ENCODE measurements around the gene ZXDC.

Gene ZXDC

GRCh38 chr3:126491221-126492013, 15.7 kb upstream of the ZXDC start:
- Histone ChIP-seq H3K9me3 (ENCODE audit: control insufficient read depth, low read length) (no peaks in the 10 kb centered on the region), H3K27me3 (replicated peaks; ENCODE audit: control insufficient read depth, insufficient read depth, low read length, poor library complexity, severe bottlenecking) (no peaks in the 10 kb centered on the region), H3K4me1 (ENCODE audit: control insufficient read depth, insufficient read depth, low read length, poor library complexity, severe bottlenecking) (peaks cover 9% of the 10 kb centered on the region), H3K4me3 (ENCODE audit: insufficient read depth, low read depth, low read length, poor library complexity, severe bottlenecking) (no peak overlapping the region), H3K36me3 (ENCODE audit: control insufficient read depth, insufficient read depth, low read length) (no peaks in the 10 kb centered on the region), H3K27ac (ENCODE audit: insufficient read depth, low read length, poor library complexity, severe bottlenecking) (no peak overlapping the region)
- DNase-seq: no peak

- no peak for DNase-seq
- H3K4me3 ChIP-seq (ENCODE audit: insufficient read depth, low read depth, low read length, poor library complexity, severe bottlenecking): no peak overlapping the region
These were observed 14.9 kb upstream of the ZXDC start for GRCh38 chr3:126490619-126491018.

GRCh38 chr3:126488886-126489569, 13.3 kb upstream of the ZXDC start:
- peaks cover 9% of the 10 kb centered on the region for H3K4me1 ChIP-seq (ENCODE audit: control insufficient read depth, insufficient read depth, low read length, poor library complexity, severe bottlenecking)
- no peaks in the 10 kb centered on the region for H3K27me3 ChIP-seq (replicated peaks; ENCODE audit: control insufficient read depth, insufficient read depth, low read length, poor library complexity, severe bottlenecking)
- H3K4me3 ChIP-seq (ENCODE audit: insufficient read depth, low read depth, low read length, poor library complexity, severe bottlenecking): no peak overlapping the region

More at GRCh38 chr3:126490619-126491018, 14.9 kb upstream of the ZXDC start:
- no peaks in the 10 kb centered on the region for H3K36me3 ChIP-seq (ENCODE audit: control insufficient read depth, insufficient read depth, low read length)
- peaks cover 9% of the 10 kb centered on the region for H3K4me1 ChIP-seq (ENCODE audit: control insufficient read depth, insufficient read depth, low read length, poor library complexity, severe bottlenecking)
- no peaks in the 10 kb centered on the region for H3K9me3 ChIP-seq (ENCODE audit: control insufficient read depth, low read length)
- no peaks in the 10 kb centered on the region for H3K27me3 ChIP-seq (replicated peaks; ENCODE audit: control insufficient read depth, insufficient read depth, low read length, poor library complexity, severe bottlenecking)
- no peak overlapping the region for H3K27ac ChIP-seq (ENCODE audit: insufficient read depth, low read length, poor library complexity, severe bottlenecking)

GRCh38 chr3:126488185-126488584, 12.5 kb upstream of the ZXDC start:
- DNase-seq: no peak
- H3K36me3 ChIP-seq (ENCODE audit: control insufficient read depth, insufficient read depth, low read length): no peaks in the 10 kb centered on the region
- H3K27ac ChIP-seq (ENCODE audit: insufficient read depth, low read length, poor library complexity, severe bottlenecking): no peak overlapping the region
- no peaks in the 10 kb centered on the region for H3K27me3 ChIP-seq (replicated peaks; ENCODE audit: control insufficient read depth, insufficient read depth, low read length, poor library complexity, severe bottlenecking)
- no peak overlapping the region for H3K4me3 ChIP-seq (ENCODE audit: insufficient read depth, low read depth, low read length, poor library complexity, severe bottlenecking)
- H3K4me1 ChIP-seq (ENCODE audit: control insufficient read depth, insufficient read depth, low read length, poor library complexity, severe bottlenecking): peaks cover 9% of the 10 kb centered on the region
- H3K9me3 ChIP-seq (ENCODE audit: control insufficient read depth, low read length): no peaks in the 10 kb centered on the region

More at GRCh38 chr3:126488886-126489569, 13.3 kb upstream of the ZXDC start:
- Histone ChIP-seq H3K27ac (ENCODE audit: insufficient read depth, low read length, poor library complexity, severe bottlenecking) (no peak overlapping the region), H3K36me3 (ENCODE audit: control insufficient read depth, insufficient read depth, low read length) (no peaks in the 10 kb centered on the region), H3K9me3 (ENCODE audit: control insufficient read depth, low read length) (no peaks in the 10 kb centered on the region)
- no peak for DNase-seq

- H3K27me3 ChIP-seq (replicated peaks; ENCODE audit: control insufficient read depth, insufficient read depth, low read length, poor library complexity, severe bottlenecking): no peaks in the 10 kb centered on the region
- DNase-seq: no peak
- H3K36me3 ChIP-seq (ENCODE audit: control insufficient read depth, insufficient read depth, low read length): no peaks in the 10 kb centered on the region
- H3K4me1 ChIP-seq (ENCODE audit: control insufficient read depth, insufficient read depth, low read length, poor library complexity, severe bottlenecking): peaks cover 9% of the 10 kb centered on the region
- H3K4me3 ChIP-seq (ENCODE audit: insufficient read depth, low read depth, low read length, poor library complexity, severe bottlenecking): no peak overlapping the region
- H3K27ac ChIP-seq (ENCODE audit: insufficient read depth, low read length, poor library complexity, severe bottlenecking): no peak overlapping the region
- no peaks in the 10 kb centered on the region for H3K9me3 ChIP-seq (ENCODE audit: control insufficient read depth, low read length)
These were observed 11.6 kb upstream of the ZXDC start for GRCh38 chr3:126487151-126487771.

GRCh38 chr3:126486360-126486847, 10.7 kb upstream of the ZXDC start:
- H3K27ac ChIP-seq (ENCODE audit: insufficient read depth, low read length, poor library complexity, severe bottlenecking): no peak overlapping the region
- no peaks in the 10 kb centered on the region for H3K9me3 ChIP-seq (ENCODE audit: control insufficient read depth, low read length)
- DNase-seq: no peak
- H3K27me3 ChIP-seq (replicated peaks; ENCODE audit: control insufficient read depth, insufficient read depth, low read length, poor library complexity, severe bottlenecking): no peaks in the 10 kb centered on the region
- no peaks in the 10 kb centered on the region for H3K36me3 ChIP-seq (ENCODE audit: control insufficient read depth, insufficient read depth, low read length)
- peaks cover 9% of the 10 kb centered on the region for H3K4me1 ChIP-seq (ENCODE audit: control insufficient read depth, insufficient read depth, low read length, poor library complexity, severe bottlenecking)
- H3K4me3 ChIP-seq (ENCODE audit: insufficient read depth, low read depth, low read length, poor library complexity, severe bottlenecking): no peak overlapping the region

- no peak overlapping the region for H3K4me3 ChIP-seq (ENCODE audit: insufficient read depth, low read depth, low read length, poor library complexity, severe bottlenecking)
- H3K4me1 ChIP-seq (ENCODE audit: control insufficient read depth, insufficient read depth, low read length, poor library complexity, severe bottlenecking): peaks cover 9% of the 10 kb centered on the region
- H3K27me3 ChIP-seq (replicated peaks; ENCODE audit: control insufficient read depth, insufficient read depth, low read length, poor library complexity, severe bottlenecking): no peaks in the 10 kb centered on the region
- no peak for DNase-seq
- no peak overlapping the region for H3K27ac ChIP-seq (ENCODE audit: insufficient read depth, low read length, poor library complexity, severe bottlenecking)
- no peaks in the 10 kb centered on the region for H3K36me3 ChIP-seq (ENCODE audit: control insufficient read depth, insufficient read depth, low read length)
- H3K9me3 ChIP-seq (ENCODE audit: control insufficient read depth, low read length): no peaks in the 10 kb centered on the region
These were observed 10.3 kb upstream of the ZXDC start for GRCh38 chr3:126485956-126486355.

GRCh38 chr3:126485176-126485897, 9.6 kb upstream of the ZXDC start:
- H3K27me3 ChIP-seq (replicated peaks; ENCODE audit: control insufficient read depth, insufficient read depth, low read length, poor library complexity, severe bottlenecking): no peaks in the 10 kb centered on the region
- H3K27ac ChIP-seq (ENCODE audit: insufficient read depth, low read length, poor library complexity, severe bottlenecking): no peak overlapping the region
- DNase-seq: no peak
- H3K9me3 ChIP-seq (ENCODE audit: control insufficient read depth, low read length): no peaks in the 10 kb centered on the region
- peaks cover 9% of the 10 kb centered on the region for H3K4me1 ChIP-seq (ENCODE audit: control insufficient read depth, insufficient read depth, low read length, poor library complexity, severe bottlenecking)
- no peak overlapping the region for H3K4me3 ChIP-seq (ENCODE audit: insufficient read depth, low read depth, low read length, poor library complexity, severe bottlenecking)
- H3K36me3 ChIP-seq (ENCODE audit: control insufficient read depth, insufficient read depth, low read length): no peaks in the 10 kb centered on the region

GRCh38 chr3:126484662-126485061, 9.0 kb upstream of the ZXDC start:
- no peaks in the 10 kb centered on the region for H3K9me3 ChIP-seq (ENCODE audit: control insufficient read depth, low read length)
- H3K27ac ChIP-seq (ENCODE audit: insufficient read depth, low read length, poor library complexity, severe bottlenecking): no peak overlapping the region
- DNase-seq: no peak
- H3K27me3 ChIP-seq (replicated peaks; ENCODE audit: control insufficient read depth, insufficient read depth, low read length, poor library complexity, severe bottlenecking): no peaks in the 10 kb centered on the region
- no peaks in the 10 kb centered on the region for H3K36me3 ChIP-seq (ENCODE audit: control insufficient read depth, insufficient read depth, low read length)
- H3K4me3 ChIP-seq (ENCODE audit: insufficient read depth, low read depth, low read length, poor library complexity, severe bottlenecking): no peak overlapping the region
- peaks cover 9% of the 10 kb centered on the region for H3K4me1 ChIP-seq (ENCODE audit: control insufficient read depth, insufficient read depth, low read length, poor library complexity, severe bottlenecking)

Measured in effector memory CD4-positive, alpha-beta T cell (primary cell).